Measurements from ENCODE around the gene UNC5B. TPM values are rescaled to one million over a fixed set of nuclear protein-coding genes. Genes with fewer than 3 reads are reported as not detected.

The UNC5B gene
- total RNA-seq, 1 donor from 2014 or later: 8.0 TPM

DNA sequence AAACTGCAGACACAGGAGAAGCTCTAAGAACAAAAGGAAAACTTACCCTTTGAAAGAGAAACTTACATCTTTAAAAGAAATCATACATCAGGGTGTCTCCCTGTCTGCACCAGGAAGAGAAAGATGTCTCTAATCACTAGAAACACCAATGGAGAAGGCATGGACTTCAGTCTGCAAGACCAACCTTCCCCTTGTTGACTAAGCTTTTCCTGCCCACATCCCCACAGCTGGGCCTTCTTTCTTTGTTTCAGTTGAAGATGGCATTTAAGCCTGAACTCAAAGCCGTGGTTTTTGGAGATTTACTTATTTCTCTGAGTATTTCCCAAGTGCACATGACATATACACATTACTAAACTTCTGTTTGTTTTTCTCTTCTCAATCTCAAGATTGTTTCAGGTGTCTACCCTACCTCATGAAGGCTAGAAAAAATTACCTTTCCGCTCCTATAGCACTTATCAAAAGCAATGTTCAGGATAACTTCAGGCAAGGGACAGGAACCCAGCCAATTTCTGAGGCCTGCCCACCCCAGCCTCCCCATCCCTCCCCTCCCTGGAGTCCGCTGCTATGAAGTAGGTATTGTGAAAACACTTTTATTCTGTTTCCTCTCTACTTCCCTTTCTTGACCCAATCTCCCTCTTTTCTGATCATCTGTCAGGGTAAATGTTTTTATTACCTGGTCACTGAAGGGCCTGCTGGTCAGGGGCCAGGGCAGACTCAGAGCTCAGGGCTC, 103.9 kb downstream of the UNC5B start:
- no peak for DNase-seq (ENCODE audit: low read depth, low spot score)

DNA sequence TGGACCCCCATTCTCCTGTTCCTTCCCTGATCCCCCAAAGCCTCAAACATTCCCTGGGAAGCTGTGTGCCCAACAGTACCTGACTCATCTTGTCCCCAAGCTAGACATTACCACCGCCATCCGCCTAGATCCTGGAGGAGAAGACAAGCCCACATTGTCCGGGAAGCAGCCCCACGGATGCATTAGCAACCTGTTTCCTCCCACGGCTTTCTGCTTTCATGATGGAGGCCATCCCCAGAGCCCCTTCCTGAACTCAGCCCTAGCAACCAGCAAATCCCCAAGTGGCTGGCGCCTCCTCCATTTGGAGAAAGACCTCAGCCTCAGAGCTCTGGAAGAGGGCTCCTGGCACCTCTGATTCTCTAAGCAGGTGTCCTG, 104.4 kb downstream of the UNC5B start:
- no peak for DNase-seq (ENCODE audit: low read depth, low spot score)

DNA sequence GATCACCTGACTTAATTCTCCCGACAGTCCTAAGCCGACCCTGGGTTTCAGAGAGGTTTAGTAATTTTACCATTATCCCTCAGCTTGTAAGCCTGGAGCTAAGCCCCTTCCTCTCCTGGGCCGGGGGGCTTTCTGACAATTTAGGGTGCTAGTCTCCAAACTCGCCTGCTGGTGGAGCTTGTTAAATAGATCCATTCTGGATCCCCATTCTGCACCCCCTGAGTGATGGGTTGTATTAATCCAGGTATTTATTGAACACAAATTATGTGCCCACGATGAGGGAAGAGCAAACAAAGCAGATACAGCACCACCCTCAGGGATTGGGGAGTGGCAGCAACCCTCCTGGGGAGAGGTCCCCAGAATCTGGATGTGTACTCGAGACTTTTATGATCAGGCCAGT, 105.4 kb downstream of the UNC5B start:
- no peak for DNase-seq (ENCODE audit: low read depth, low spot score)

DNA sequence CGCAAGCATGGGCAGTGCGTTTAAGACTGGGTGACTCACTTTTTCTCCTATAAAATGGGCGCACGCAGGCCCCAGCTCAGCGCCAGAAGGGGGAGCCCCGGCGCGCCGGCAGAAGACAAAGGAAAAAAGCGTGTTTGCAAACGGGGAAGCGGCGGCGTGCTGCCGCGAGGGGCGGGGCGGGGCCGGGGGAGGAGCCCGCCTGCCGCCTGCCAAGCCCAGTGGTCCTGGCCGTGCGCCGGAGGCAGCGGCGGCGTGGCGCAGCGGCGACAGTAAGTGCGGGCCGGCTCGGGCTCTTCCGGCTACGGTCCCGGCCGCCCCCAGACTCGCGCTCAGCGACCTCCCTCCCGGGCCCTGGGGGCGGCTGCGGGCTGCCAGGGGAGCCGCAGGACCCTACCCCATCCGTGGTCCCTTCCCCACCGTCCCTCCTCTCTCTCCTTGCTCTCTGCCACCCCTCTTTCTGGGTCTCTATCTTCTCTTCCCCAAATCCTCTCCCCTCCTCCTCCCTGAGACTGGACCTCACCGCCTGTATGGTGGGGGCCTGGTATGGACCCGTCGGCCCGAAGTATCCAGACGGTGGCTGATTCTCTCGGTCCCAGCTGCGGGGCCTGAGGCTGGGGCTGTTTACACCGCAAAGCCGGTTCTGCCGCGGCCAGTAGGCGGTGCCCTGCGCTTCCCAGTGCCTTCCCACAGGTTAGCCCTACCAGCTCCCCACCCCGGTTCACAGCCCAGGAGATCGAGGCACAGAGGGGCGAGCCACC, 106.9 kb downstream of the UNC5B start, which contains the start of gene SLC29A3:
TSS of gene SLC29A3 (plus strand) at position 218 of the 758 bp plus-strand sequence. CDS start at position 269, 51 bp downstream.
- peak; percentile 33 for DNase-seq (ENCODE audit: low read depth, low spot score)

DNA sequence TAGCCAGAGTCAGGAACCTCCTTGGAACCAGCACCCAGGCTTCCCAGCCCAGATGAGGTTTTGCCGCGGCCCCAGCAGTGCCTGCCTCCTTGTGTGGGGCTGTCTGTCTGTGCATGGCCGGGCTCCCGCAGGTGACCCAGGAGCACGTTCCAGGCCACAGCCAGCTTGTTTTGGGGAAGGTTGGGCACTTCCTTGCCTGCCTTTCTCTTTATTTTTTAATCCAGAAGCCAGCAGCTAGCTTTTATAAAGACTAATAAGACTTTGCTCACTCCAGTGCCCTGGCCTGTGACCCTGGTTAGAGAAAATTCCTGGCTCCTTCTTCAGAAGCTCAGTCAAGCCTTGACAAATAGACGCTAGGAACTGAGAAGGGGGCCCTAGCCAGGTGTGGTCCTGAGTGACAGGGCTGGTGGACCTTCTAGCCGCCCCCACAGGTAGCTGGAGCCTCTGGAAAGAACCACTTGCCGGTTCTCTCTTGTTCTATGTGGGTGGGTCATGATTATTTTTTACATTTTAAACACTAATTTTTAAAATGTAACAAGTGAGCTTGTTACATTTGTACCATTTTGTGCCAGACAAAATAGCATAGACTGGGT, 107.5 kb downstream of the UNC5B start:
- DNase-seq (ENCODE audit: low read depth, low spot score): no peak

DNA sequence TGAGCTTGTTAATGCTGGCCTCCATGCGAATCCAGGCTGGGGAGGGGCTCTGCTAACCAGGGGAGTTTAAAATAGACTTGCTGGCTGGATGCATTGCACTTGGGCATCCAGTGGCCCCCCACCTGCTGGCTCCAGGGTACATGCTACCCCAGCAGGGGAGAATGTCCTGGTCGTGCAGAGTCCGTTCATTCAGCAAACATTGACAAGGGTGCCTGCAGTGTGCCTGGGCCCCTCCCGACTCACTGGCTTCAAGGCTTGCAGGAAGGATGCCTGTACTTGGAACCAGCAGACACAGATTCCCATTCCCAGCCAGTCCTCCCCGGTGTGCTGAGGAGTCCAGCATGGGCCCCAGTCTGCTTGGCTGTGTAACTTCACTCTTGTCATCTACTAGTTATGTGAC, 108.2 kb downstream of the UNC5B start:
- DNase-seq (ENCODE audit: low read depth, low spot score): no peak

DNA sequence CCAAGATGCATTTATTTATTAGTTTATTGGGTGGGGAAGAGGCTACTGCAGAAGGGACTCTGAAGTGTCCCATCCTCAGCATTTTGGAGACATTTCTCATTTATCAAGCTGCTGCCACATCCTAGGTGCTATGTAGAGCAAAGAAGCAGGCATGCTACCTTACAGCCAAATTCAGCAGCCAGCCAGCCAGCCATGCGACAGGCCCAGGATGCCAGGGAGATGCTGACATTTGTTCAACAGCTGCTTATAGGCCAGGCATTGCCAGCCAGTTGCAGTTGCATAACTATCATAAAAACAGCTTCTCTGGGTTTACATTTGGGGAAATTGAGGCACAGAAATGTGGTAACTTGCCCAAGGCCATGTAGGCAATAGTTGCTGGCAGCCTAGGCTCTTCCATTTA, 109.0 kb downstream of the UNC5B start:
- no peak for DNase-seq (ENCODE audit: low read depth, low spot score)

DNA sequence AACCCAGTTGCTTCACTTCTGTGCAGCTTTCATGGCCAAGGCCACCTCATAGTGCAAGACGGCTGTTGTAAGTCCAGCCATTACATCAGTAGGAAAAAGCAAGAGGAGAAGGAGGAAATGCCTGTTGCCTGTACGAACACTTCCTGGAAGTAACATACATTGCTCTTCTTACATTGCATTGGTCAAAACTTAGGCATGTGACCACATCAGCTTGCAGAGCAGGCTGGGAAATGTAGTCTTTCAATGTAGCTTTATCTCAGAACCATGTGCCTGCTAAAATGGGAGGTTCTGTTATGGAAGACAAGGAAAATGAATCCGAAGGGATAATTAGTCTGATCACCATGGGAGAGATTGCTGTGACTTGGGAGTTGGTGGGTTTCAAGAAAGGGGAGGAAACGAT, 111.0 kb downstream of the UNC5B start:
- DNase-seq (ENCODE audit: low read depth, low spot score): no peak

DNA sequence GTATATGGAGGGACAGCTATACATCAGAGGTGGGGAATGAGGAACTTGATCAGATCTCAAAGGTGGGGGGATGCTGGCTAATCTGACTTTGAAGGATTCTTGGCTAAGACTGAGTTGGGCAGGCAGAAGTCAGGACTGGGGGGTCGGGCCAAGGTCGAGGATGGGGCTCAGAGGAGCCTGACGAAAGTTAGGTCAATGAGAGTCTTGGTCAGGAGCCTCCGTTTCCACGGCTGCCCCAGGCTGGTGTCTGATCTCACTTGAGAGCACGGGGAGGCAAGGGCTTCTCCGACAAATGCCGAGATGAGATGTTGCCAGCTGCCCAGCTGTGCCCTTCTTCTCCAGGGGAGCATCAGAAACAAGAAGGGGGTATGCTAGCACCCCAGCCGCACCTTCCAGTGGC, 112.4 kb downstream of the UNC5B start:
- no peak for DNase-seq (ENCODE audit: low read depth, low spot score)

DNA sequence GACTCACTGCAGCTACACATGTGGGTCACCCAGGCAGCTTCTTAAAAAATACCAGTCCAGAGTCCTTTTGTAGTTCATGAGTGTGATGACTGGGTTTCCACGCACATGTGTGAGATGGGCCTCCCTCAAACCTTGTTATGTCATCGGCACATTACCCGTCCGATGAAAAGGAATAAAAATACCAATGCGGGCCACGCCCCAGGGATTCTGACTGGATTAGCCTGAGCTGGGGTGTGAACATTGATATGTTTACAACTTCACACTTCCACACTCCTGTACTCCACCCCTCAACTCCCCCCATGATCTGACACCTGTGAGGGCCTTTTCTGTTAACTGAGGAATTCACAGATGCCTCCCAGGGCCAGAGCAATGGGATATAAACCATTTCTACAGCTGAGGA, 112.9 kb downstream of the UNC5B start:
- DNase-seq (ENCODE audit: low read depth, low spot score): no peak

DNA sequence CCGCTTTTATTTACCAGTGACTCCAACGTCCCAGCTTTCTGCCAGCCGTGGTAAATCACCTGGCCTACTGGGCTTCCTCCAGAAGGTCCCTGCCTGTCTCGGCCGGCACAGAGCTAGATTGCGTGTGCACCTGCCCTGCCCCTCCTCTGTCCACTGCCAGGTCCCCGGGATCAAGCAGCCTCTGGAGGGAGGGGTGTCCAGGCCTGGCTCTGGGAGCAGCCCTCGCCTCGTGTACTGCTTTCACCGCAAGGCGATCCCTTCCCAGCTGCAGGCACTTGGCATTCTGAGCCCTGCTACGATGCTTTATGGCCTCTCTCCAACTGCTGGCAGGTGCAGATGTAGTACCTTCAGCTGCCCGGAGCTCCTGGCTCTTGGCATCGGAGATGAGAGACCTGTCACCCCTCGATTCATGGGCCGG, 114.1 kb downstream of the UNC5B start:
- DNase-seq (ENCODE audit: low read depth, low spot score): no peak

DNA sequence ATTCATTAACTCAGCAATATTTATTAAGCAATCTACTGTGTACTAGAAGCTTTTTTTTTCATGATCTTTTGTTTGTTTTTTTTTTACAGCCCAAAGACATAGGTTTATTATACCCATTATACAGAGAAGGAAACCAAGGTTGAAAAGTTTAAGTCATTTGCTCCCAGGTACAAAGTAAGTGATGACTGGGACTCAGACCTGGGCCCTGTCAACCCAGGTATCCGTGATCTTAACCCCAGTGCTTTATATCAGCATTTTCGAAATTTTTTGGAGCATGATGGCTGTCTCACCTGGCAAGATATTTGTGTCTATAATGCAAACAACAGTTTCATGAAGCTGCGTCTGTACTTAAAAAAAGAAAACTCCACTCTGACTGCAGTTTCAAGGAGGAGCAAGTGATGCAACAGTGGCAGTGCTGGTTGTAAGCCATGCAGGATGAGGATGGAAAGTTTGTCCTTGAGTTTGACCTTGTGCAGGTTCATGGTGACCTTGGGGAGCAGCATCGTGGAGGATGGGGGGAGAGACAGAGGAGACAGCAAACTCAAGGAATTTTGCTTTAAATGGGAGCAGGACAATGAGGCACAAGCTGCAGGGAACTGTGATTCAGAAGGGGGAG, 118.5 kb downstream of the UNC5B start:
- no peak for DNase-seq (ENCODE audit: low read depth, low spot score)

DNA sequence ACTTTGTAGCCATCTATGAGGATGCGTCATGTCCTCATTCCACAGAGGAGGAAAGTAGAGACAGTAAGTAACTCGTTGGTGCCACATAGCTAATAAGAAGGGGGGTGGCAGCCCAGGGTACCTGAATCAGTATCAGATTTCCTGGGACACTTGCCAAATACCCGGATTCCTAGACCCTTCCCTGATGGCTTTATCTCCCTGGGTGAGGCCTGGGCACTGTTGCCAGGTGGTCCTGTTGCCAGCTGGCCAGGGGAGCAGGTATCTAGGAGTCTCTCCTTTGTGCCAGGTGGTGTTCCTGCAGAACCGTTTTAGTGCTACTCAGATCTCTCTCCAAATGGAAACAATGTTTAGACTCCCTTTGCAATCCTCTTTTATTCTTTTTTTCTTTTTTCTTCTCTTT, 119.4 kb downstream of the UNC5B start:
- no peak for DNase-seq (ENCODE audit: low read depth, low spot score)

DNA sequence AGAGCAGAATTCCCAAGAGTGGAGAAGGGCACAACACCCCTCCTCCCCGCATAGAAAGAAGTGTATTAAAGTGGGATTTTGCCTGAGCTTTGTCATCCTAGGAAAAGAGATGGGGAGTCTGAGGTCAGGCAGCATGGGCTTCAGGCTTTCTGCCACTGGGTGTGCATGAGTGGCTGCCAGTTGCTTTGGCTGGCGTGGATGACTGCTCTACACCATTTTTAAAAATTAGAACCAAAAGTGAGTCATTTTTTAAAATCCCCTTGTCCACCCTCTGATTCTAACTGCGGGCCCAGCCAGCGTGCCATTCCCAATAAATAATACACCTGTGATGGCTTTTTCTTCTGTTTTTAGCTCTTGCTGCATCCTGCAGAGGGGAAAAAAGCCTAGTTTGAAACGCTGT, 120.1 kb downstream of the UNC5B start:
- DNase-seq (ENCODE audit: low read depth, low spot score): no peak

DNA sequence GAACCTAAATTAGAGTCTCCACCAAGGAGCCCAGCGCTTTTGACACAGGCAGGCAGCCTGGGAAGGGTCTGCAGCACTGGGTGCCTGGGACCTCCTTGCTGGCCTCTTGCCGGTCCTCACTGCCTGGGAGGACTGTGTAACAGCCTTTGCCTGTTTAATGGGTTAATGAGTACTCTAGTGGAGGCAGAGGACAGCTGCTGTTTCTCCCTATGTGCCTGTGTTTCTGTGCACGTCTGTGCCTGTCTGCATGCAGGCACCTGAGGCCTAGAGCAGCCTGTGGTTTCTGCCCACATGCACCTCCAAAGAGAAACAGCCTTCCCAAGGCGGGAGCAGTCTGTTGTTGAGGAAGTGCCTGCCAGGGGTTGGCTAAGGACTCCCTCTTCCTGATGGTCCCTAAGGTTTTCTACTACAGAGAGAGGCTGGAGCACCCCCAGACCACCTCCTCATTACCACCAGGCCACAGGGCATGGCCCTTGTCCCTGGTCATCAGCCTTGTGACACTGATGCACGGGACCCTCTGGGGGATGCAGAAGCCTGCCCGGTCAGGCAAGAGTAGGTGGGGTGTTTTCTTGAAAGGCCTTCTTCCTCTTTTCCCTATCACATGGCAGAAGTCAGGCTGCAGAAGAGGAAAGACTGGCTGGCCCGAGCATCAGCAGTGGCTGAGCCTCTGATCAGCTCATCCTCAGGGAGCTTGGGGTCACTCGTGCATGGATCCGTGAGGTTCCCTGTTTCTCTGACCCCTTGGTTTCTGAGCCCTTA, 120.9 kb downstream of the UNC5B start:
- DNase-seq (ENCODE audit: low read depth, low spot score): no peak

DNA sequence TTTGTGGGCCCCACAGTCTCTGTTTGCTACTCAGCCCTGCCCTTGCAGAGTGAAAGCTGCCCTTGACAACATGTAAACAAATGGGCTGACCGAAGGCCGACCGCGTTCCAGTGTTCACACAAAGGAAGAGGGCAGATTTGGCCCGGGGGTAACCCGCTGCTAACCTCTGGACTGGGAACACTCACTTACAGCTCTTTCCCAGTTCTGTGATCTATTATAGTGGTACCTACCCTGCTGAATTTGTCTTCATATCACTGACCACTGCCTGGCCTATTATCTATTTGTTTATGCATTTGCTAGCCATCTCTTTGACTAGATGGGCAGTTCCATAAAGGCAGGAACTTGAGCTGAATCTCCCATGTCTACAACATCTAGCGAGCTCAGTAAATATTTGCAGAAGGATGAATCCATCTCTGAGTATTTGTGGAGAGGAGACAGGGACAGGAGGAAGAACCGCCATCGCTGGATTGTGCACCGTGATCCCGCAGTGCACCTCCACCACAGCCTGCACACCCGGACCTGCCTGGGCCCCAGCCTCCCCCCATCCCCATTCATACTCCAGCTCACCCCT, 121.9 kb downstream of the UNC5B start:
- DNase-seq (ENCODE audit: low read depth, low spot score): no peak

DNA sequence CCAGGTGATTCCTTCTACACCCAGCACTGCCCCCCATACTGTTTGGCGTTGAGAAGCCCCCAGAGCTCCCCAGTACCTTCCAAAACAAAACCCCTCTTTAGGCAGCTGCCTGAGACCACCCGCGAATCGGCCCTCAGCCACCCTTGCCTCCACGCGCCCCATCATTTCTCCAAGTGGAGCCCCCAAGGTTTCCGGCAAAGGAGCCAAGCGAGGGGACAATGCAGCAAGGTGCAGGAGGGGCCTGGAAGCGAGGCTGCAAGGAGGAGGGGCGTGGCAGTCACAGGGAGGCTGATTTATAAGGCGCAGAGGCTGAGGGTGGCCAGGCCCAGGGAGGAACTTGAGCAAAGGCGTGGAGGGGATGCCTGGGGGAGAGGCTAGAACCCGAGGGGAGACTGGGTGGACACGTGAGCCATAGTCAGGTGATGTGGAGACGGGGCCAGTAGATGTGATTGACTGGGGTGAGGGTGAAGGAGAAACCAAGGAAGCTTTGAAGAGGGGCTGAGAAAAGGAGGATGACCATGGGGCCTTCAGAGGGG, 122.9 kb downstream of the UNC5B start:
- DNase-seq (ENCODE audit: low read depth, low spot score): no peak

DNA sequence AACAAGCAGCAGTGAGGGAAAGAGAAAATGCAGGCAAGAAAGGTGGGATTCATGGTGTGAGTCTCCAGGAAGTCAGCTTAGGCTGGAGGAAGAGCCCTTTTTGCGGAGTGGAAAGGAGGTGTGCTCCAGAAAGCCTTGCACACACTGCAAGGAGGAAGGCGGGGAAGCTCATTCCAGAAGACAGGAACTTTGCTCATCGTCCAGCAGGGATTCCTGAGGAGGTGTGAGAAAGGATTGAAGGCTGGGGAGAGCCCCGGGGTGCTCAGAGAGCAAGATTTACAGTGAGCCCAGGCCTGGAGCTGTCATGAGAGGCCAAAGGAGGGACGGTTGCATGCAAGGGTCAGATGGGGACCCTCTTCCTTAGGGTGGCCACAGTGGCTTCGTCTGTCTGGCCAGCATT, 124.3 kb downstream of the UNC5B start:
- DNase-seq (ENCODE audit: low read depth, low spot score): no peak

DNA sequence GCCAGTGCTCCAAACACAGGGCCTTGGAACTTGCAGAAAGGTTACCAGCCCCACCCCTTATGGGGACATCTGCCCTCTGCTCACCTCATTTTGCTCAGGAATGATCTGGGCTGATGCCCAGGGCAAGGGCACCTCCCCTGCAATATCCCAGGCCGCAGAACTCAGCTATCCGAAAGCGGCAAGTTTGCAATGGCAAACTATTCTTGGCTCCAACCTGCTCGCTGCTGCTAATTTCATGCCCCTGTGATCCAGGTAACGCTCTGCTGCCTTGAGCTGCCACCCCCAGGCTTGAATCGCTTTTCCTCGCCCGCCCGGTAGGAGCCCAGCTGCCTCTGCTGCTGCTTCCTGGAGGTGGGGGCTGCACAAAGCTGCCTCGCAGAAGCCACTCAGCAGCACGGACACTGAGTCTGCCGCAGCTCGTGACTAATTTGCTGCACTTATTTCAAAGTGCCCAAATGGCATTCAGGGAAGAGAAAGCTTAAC, 124.9 kb downstream of the UNC5B start:
- DNase-seq (ENCODE audit: low read depth, low spot score): no peak

DNA sequence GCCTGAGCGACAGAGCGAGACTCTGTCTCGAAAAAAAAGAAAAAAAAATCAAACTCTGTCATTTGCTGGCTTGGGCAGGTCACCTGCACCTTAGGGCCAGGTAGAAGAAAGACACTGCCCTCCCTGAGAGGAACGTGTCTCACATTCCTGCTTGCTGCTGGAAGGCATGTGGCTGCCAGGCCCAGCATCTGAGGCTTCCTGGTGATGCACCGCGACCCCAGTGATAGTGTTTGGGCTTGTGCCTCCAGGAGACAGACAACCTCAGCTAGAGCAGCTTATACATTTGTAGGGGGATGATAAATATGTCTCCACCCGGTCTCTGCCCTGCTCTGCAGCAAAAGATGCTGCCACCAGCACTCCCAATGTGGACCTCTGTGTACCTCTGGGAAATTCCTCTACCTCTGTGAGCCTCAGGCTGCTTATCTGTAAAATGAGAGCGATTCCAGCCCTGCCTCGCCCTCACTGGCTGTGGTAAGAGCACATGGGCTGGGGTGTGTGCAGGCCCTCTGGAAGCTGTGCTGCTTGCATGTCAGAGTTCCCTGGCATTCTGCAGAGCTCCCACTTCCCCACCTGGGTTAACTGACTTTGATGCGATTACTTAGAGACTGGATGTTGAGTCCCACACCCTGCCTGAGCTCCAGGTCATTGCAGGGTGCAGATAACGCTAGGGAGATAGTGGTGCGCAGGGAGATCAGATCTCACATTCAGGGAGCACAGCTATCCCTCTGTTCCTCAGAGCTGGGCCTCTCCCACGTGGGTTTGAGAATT, 126.5 kb downstream of the UNC5B start:
- no peak for DNase-seq (ENCODE audit: low read depth, low spot score)
